Neural crest cell (in vitro differentiated cells): Measurements from ENCODE around the gene FHIP1A. TPM values are rescaled to one million over a fixed set of nuclear protein-coding genes. Genes with fewer than 3 reads are reported as not detected.

Experiments used
- DNase-seq: peaks from one replicate; pipeline ENCODE4 v3.0.0; 2021; ENCODE audit warnings: low read depth, mixed read lengths, low spot score
- H3K27ac Mint-ChIP-seq: one replicate; pipeline ENCODE4 v1.8.0; 2021; ENCODE audit warnings: mild to moderate bottlenecking, mixed read lengths; ENCODE audit not compliant: unreplicated experiment
- H3K27me3 Mint-ChIP-seq: 2 replicates; pipeline ENCODE4 v1.8.0; 2021; ENCODE audit warnings: low read depth, mild to moderate bottlenecking, mixed read lengths
- H3K36me3 Mint-ChIP-seq: 2 replicates; pipeline ENCODE4 v1.8.0; 2021; ENCODE audit warnings: low read depth, mild to moderate bottlenecking, mixed read lengths
- H3K4me1 Mint-ChIP-seq: 2 replicates; pipeline ENCODE4 v1.8.0; 2021; ENCODE audit warnings: mixed read lengths
- H3K4me3 Mint-ChIP-seq: one replicate; pipeline ENCODE4 v1.8.0; 2021; ENCODE audit warnings: mild to moderate bottlenecking, mixed read lengths
- H3K9me3 Mint-ChIP-seq: 2 replicates; pipeline ENCODE4 v1.8.0; 2021; ENCODE audit warnings: mixed read lengths
- CTCF ChIP-seq: fragments of 200-600 bp; sonication (generic); conservative IDR thresholded peaks from 2 replicates; pipeline ENCODE4 v1.5.0; 2021; ENCODE audit warnings: antibody characterized with exemption, mild to moderate bottlenecking
- total RNA-seq: library from RNA; stranded (reverse); gene quantifications from 2 replicates; pipeline ENCODE4 v1.2.1, GENCODE V29; 2021

The FHIP1A gene
- total RNA-seq, 1 donor from 2014 or later = not detected

- no peaks in the 10 kb centered on the region for H3K9me3 Mint-ChIP-seq
- TF ChIP-seq CTCF = no peak
- no peak overlapping the region for H3K4me3 Mint-ChIP-seq
- DNase-seq = no peak
- H3K27me3 Mint-ChIP-seq = peaks cover 3% of the 10 kb centered on the region
- H3K4me1 Mint-ChIP-seq = no peaks in the 10 kb centered on the region
- no peaks in the 10 kb centered on the region for H3K36me3 Mint-ChIP-seq
- H3K27ac Mint-ChIP-seq = no peak overlapping the region
Observed at GRCh38 chr4:151418856-151419255, 9.9 kb downstream of the FHIP1A start.

- no peak for TF ChIP-seq CTCF
- H3K4me3 Mint-ChIP-seq = no peak overlapping the region
- no peaks in the 10 kb centered on the region for H3K4me1 Mint-ChIP-seq
- H3K9me3 Mint-ChIP-seq = no peaks in the 10 kb centered on the region
- DNase-seq = no peak
- H3K27me3 Mint-ChIP-seq = peaks cover 3% of the 10 kb centered on the region
- no peak overlapping the region for H3K27ac Mint-ChIP-seq
- no peaks in the 10 kb centered on the region for H3K36me3 Mint-ChIP-seq
Observed at GRCh38 chr4:151420250-151420807, 11.4 kb downstream of the FHIP1A start.

- no peaks in the 10 kb centered on the region for H3K9me3 Mint-ChIP-seq
- H3K4me3 Mint-ChIP-seq = no peak overlapping the region
- H3K27ac Mint-ChIP-seq = no peak overlapping the region
- no peaks in the 10 kb centered on the region for H3K4me1 Mint-ChIP-seq
- TF ChIP-seq CTCF = no peak
- DNase-seq = no peak
- no peaks in the 10 kb centered on the region for H3K36me3 Mint-ChIP-seq
- H3K27me3 Mint-ChIP-seq = no peaks in the 10 kb centered on the region
Observed at GRCh38 chr4:151422854-151423253, 13.9 kb downstream of the FHIP1A start.

- H3K9me3 Mint-ChIP-seq = no peaks in the 10 kb centered on the region
- H3K27ac Mint-ChIP-seq = no peak overlapping the region
- H3K27me3 Mint-ChIP-seq = peaks cover 3% of the 10 kb centered on the region
- no peak overlapping the region for H3K4me3 Mint-ChIP-seq
- H3K36me3 Mint-ChIP-seq = no peaks in the 10 kb centered on the region
- TF ChIP-seq CTCF = no peak
- DNase-seq = no peak
- H3K4me1 Mint-ChIP-seq = no peaks in the 10 kb centered on the region
Observed at GRCh38 chr4:151426513-151426912, 17.5 kb downstream of the FHIP1A start.

- TF ChIP-seq CTCF = no peak
- Mint-ChIP-seq H3K9me3 (no peaks in the 10 kb centered on the region), H3K4me1 (no peaks in the 10 kb centered on the region), H3K4me3 (no peak overlapping the region), H3K27ac (no peak overlapping the region), H3K36me3 (no peaks in the 10 kb centered on the region), H3K27me3 (peaks cover 3% of the 10 kb centered on the region)
- DNase-seq = no peak
Observed at GRCh38 chr4:151427266-151427665, 18.3 kb downstream of the FHIP1A start.
